GM10266 (cell line): ENCODE measurements around the gene MYO7B.

ENCODE experiments used
- DNase-seq: peaks from one replicate; pipeline ENCODE4 v3.0.0; 2012; ENCODE audit errors: extremely low spot score
- TF ChIP-seq, protein P1 (sequence below): IDR thresholded peaks from 2 replicates; pipeline ENCODE4 v1.5.1; 2012; ENCODE audit warnings: mild to moderate bottlenecking, low read depth; ENCODE audit not compliant: control insufficient read depth, insufficient read depth; ENCODE audit errors: missing control alignments

Gene MYO7B

DNA sequence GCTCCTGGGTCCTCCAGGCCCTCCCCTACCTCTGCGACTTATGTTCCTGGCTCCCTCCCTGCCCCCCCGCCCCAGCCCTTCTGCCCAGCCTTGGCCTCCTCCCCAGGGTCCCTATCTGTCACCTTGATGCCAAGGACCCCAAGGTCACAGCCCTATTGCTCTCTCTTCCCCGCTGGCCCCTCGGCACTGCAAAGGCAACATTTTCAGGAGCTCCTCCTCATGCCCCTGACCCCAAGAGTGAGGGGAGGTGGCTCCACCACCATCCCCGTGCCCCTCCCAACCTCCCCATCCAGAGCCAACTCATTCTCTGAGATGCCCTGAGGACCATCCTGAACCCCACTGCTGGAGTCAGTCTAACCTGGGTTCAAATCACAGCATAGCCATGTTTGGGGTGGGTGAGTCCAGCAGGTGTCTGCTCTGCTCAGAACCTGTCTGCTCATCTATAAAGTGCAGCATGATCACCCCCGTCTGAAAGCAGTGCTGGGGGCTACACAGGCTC lies 128.1 kb downstream of the MYO7B start:
- no peak for DNase-seq
- TF ChIP-seq, protein P1, sequence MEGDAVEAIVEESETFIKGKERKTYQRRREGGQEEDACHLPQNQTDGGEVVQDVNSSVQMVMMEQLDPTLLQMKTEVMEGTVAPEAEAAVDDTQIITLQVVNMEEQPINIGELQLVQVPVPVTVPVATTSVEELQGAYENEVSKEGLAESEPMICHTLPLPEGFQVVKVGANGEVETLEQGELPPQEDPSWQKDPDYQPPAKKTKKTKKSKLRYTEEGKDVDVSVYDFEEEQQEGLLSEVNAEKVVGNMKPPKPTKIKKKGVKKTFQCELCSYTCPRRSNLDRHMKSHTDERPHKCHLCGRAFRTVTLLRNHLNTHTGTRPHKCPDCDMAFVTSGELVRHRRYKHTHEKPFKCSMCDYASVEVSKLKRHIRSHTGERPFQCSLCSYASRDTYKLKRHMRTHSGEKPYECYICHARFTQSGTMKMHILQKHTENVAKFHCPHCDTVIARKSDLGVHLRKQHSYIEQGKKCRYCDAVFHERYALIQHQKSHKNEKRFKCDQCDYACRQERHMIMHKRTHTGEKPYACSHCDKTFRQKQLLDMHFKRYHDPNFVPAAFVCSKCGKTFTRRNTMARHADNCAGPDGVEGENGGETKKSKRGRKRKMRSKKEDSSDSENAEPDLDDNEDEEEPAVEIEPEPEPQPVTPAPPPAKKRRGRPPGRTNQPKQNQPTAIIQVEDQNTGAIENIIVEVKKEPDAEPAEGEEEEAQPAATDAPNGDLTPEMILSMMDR = no peak

DNA sequence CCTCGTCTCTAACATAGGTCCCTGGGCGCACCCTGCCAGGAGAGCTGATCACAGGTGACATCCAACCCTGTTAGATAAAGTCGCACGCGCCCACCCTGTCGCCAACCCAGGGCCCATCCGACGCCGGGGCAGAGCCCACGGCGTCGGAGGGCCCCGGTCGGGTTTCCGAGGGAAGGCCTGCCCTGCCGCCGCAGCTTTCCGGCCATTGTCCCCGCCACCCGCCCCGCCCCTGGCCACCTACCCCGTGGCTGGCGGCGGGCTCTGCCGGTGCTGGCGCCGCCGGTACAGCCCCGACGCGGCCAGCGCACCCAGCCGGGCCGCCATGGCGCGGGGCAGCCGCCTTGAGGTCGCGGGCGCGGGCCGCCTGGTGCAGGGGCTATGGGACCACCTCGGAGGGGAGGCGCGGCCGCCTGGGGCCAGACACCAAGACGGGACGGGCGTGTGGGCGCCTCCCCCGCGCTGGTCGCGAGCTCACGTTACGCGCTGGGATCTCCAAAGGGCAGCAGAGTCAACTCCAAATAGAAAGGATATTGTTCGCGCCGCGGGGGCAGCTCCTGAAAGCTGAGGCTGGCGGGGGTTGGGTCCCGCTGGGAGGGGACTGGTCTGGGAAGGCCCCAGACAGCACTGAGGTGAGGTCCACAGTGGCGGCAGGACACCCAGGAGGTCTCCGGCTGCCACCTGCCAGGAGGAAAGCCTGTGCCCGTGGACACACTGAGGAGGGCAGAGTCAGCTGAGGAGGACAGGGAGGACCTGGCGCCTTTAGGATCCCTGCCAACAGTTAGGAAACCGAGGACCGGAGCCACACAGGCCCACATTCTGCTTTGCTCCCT lies 128.8 kb downstream of the MYO7B start:
- TF ChIP-seq, protein P1 = no peak
- DNase-seq = no peak

DNA sequence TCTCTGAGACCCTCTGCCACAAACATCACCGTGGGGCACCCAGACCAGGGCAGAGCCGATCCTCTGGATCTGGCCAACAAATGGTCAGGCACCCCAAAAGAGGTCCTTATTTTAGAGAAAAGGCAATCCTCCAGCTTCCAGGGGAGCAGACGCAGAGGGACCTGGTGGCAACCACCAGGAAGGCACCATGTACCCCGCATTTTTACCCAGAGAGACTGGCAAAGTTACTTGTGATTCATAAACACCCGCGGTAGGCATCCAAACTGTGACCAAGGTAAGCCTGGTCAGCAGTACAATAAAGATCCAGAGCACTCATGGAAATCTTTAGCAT lies 129.4 kb downstream of the MYO7B start:
- no peak for DNase-seq
- TF ChIP-seq, protein P1 = no peak

DNA sequence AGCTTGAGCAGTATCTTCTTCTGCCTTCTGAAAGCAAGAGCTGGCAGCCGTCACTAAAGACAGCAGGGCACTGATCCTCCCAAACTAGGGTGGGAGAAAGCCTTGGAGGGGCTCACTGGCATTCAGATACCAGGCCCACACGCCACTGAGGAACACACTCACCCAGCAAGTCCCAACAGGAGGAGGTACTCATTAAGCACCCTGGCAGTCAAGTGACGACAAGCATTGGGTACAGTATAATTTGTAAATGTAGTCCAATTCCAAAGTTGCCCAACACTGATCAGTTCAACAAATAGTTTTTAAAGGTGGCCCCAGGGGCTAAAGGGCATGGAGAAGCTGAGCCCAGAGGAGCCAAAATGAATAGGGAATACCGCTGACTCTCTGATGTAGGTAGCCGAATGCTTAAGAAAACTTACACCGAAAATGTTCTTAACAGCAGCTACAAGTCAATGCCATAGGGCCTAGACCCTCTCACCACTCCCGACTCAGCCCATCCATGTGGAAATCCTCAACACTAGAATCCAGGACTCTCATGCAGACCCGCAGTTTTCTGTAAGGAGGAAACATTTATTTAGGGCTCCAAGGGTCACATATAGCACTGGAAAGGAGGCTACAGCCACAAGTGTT lies 129.9 kb downstream of the MYO7B start:
- no peak for DNase-seq
- TF ChIP-seq, protein P1 = no peak

DNA sequence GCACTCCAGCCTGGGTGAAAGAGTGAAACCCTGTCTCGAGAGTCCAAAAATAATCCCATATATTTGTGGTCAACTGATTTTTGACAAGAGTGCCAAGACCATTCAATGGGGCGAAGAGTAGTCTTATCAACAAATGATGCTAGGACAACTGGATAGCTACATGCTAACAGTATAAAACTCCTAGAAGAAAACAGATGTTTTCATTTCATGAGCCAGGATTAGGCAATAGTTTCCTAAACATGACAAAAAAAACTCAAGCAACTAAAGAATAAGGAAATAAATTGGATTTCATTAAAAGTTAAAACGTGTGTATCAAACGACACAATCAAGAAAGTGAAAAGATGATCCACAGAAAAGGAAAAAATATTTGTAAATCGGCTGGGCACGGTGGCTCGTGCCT lies 133.6 kb downstream of the MYO7B start:
- no peak for DNase-seq
- TF ChIP-seq, protein P1 = no peak

DNA sequence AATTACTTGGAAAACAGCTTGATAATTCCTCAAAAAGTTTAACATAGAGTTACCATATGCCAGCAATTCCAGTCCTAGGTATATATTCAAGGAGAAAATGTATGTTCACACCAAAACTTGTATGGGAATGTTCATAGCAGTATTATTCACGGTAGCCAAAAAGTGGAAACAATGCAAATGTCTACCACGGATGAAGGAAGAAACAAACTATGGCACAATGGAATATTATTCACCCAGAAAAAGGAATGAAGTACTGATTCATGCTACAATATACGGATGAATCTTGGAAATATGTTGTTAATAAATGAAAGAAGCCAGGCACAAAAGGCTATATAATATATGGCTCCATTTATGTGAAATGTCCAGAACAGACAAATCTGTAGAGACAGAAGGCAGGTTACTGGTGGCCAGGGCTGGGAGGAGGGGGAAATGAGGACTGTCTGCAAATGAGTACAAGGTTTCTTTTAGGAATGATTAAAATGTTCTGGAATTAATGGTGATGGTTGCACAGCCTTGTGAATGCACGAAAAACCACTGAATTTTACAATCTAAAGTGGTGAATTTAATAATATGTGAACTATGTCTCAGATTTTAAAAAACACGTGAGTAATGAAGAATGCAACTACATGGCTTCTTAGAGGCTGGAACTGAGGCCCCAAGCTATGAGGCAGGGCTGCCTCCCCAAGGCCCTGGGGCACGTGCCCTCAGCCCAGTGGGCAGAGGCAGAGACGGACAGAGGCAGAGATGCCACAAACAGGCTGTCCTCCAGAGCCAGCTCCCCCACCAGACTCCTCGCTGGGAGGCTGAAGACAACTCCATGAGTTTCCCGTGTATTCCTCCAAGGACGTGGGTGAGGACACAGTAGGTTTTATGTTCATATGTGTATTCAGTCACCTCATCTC lies 134.8 kb downstream of the MYO7B start:
- no peak for DNase-seq
- TF ChIP-seq, protein P1 = no peak
